HG02884 (cell line): ENCODE measurements around the gene PEF1.

Source experiments
- ATAC-seq: cut with Tn5 transposase; IDR thresholded peaks from one replicate; pipeline ENCODE4 v1.9.1; 2021; ENCODE audit warnings: mild to moderate bottlenecking, moderate library complexity; ENCODE audit not compliant: unreplicated experiment

The PEF1 gene

GRCh38 chr1:31644560-31645273 lies at the start of gene PEF1:
Gene PEF1, minus strand, starts transcription at chr1:31644876. Its CDS starts 12 bp downstream, at chr1:31644864.
- ATAC-seq, result peak; percentile 92

GRCh38 chr1:31693231-31693630 lies 48.6 kb upstream of the PEF1 start:
- no peak for ATAC-seq

- ATAC-seq, result no peak
These were observed 47.3 kb upstream of the PEF1 start for GRCh38 chr1:31691951-31692350.

GRCh38 chr1:31691446-31691845 lies 46.8 kb upstream of the PEF1 start:
- ATAC-seq, result no peak

GRCh38 chr1:31690921-31691320 lies 46.2 kb upstream of the PEF1 start:
- ATAC-seq, result no peak

- ATAC-seq, result no peak
These were observed 45.2 kb upstream of the PEF1 start for GRCh38 chr1:31689854-31690253.

GRCh38 chr1:31689379-31689778 lies 44.7 kb upstream of the PEF1 start:
- ATAC-seq, result no peak

GRCh38 chr1:31688233-31688918 lies 43.7 kb upstream of the PEF1 start:
- no peak for ATAC-seq

- ATAC-seq, result no peak
These were observed 42.9 kb upstream of the PEF1 start for GRCh38 chr1:31687601-31688000.

GRCh38 chr1:31685795-31686194 lies 41.1 kb upstream of the PEF1 start:
- no peak for ATAC-seq

GRCh38 chr1:31683997-31684396 lies 39.3 kb upstream of the PEF1 start:
- no peak for ATAC-seq

GRCh38 chr1:31681415-31681814 lies 36.7 kb upstream of the PEF1 start:
- ATAC-seq, result no peak

- ATAC-seq, result no peak
These were observed 35.1 kb upstream of the PEF1 start for GRCh38 chr1:31679676-31680230.

GRCh38 chr1:31679091-31679490 lies 34.4 kb upstream of the PEF1 start:
- ATAC-seq, result no peak

- ATAC-seq, result no peak
These were observed 34.0 kb upstream of the PEF1 start for GRCh38 chr1:31678681-31679080.

GRCh38 chr1:31677949-31678348 lies 33.3 kb upstream of the PEF1 start:
- ATAC-seq, result no peak

- no peak for ATAC-seq
These were observed 32.7 kb upstream of the PEF1 start for GRCh38 chr1:31677401-31677800.

GRCh38 chr1:31675756-31676155 lies 31.1 kb upstream of the PEF1 start:
- no peak for ATAC-seq

- ATAC-seq, result no peak
These were observed 30.5 kb upstream of the PEF1 start for GRCh38 chr1:31675161-31675560.

- no peak for ATAC-seq
These were observed 29.9 kb upstream of the PEF1 start for GRCh38 chr1:31674626-31675025.

GRCh38 chr1:31673433-31673832 lies 28.8 kb upstream of the PEF1 start:
- ATAC-seq, result no peak

- no peak for ATAC-seq
These were observed 28.3 kb upstream of the PEF1 start for GRCh38 chr1:31672986-31673385.
